LNCaP clone FGC (cell line): ENCODE measurements around the gene FTL.

ENCODE experiments used
- DNase-seq: peaks from one replicate; pipeline ENCODE4 v3.0.0-alpha.2; 2011; ENCODE audit warnings: low read depth
- H3K4me3 ChIP-seq: 2 replicates; pipeline ENCODE4 v1.5.1; 2011; ENCODE audit warnings: mild to moderate bottlenecking, low read depth, low read length, control low read depth
- TF ChIP-seq, protein P1 (sequence below): IDR thresholded peaks from 2 replicates; pipeline ENCODE4 v1.5.1; 2012; ENCODE audit warnings: mild to moderate bottlenecking; ENCODE audit not compliant: control insufficient read depth, insufficient read depth; ENCODE audit errors: extremely low read depth

The FTL gene

DNA sequence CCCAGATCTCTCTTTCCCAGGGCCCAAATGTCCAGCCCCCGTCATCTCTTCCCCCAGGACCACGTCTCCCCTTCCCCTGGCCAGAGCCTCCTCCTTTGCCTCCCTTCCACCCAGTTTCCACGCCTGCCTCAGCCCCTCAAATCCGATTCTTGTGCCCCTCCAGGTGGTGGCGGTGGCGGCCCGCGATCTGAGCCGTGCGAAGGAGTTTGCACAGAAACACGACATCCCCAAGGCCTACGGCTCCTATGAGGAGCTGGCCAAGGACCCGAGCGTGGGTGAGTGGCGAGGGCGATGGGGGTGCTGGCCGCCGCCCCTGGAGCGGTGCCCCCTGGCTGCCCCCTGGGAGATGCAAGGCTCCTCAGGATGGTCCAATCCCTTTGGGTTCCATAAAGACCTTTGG is 30.3 kb upstream of the FTL start:
- H3K4me3 ChIP-seq = no peak overlapping the region
- DNase-seq = no peak
- TF ChIP-seq, protein P1, sequence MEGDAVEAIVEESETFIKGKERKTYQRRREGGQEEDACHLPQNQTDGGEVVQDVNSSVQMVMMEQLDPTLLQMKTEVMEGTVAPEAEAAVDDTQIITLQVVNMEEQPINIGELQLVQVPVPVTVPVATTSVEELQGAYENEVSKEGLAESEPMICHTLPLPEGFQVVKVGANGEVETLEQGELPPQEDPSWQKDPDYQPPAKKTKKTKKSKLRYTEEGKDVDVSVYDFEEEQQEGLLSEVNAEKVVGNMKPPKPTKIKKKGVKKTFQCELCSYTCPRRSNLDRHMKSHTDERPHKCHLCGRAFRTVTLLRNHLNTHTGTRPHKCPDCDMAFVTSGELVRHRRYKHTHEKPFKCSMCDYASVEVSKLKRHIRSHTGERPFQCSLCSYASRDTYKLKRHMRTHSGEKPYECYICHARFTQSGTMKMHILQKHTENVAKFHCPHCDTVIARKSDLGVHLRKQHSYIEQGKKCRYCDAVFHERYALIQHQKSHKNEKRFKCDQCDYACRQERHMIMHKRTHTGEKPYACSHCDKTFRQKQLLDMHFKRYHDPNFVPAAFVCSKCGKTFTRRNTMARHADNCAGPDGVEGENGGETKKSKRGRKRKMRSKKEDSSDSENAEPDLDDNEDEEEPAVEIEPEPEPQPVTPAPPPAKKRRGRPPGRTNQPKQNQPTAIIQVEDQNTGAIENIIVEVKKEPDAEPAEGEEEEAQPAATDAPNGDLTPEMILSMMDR = no peak

DNA sequence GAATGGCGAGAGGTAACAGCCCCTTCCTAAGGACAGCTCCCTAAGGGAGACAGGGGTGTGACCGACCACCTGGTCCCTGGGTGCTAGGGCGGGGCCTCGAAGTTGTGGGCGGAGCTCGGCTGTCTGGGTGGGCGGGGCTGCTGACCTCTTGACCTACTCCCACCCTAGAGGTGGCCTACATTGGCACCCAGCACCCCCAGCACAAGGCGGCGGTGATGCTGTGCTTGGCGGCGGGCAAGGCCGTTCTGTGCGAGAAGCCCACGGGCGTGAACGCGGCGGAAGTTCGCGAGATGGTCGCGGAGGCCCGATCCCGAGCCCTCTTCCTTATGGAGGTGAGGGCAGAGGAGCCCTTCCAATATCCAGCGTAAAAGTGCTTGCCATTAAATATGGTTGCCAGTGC is 29.2 kb upstream of the FTL start:
- no peak for DNase-seq
- H3K4me3 ChIP-seq = no peak overlapping the region
- TF ChIP-seq, protein P1 = no peak

DNA sequence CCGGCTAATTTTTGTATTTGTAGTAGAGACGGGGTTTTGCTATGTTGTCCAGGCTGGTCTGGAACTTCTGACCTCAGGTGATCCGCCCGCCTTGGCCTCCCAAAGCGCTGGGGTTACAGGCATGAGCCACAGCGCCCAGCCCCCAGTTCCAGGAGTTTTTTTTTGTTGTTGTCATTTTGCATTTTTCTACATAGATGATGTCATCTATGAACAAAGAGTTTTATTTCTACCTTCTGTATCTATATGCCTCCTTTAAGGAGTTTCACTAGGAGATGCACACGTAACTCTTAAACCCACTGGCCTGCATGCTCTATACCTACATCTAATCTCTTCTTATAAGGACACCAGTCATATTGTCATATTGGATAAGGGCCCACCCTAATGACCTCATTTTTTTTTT is 26.9 kb upstream of the FTL start:
- DNase-seq = no peak
- no peak overlapping the region for H3K4me3 ChIP-seq
- TF ChIP-seq, protein P1 = no peak

DNA sequence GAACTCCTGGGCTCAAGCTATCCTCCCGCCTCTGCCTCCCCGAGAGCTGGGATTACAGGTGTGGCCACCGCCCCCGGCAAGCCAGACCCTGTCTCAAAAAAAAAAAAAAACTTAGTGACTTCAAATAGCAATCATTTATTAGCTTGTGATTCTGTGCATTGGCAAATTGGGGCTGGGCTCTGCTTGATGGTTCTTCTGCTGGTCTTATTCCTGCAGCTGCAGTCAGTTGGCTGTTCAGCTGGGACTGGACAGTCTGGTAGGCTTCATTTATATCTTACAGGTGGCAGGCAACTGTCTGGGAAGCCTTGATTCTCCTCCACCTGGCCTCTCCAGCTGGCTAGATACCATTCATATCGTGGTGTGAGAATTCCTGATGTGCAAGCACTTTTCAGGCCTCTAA is 24.2 kb upstream of the FTL start:
- TF ChIP-seq, protein P1 = no peak
- no peak for DNase-seq
- no peak overlapping the region for H3K4me3 ChIP-seq

DNA sequence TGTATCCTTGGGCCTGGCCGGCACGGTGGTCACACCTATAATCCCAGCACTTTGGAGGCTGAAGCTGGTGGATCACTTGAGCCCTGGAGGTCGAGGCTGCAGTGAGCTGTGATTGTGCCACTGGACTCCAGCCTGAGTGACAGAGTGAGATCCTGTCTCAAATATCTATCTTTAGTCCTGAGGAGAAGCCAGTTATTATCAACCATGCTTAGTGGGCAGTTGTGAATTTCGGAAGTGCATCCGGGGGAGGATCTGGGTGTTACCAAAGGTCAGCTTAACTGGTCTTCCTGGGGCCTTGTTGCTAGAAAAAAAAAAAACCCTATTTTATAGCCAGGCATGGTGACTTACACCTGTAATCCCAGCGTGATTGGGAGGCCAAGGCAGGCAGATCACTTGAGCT is 22.0 kb upstream of the FTL start:
- DNase-seq = no peak
- TF ChIP-seq, protein P1 = no peak
- no peak overlapping the region for H3K4me3 ChIP-seq

DNA sequence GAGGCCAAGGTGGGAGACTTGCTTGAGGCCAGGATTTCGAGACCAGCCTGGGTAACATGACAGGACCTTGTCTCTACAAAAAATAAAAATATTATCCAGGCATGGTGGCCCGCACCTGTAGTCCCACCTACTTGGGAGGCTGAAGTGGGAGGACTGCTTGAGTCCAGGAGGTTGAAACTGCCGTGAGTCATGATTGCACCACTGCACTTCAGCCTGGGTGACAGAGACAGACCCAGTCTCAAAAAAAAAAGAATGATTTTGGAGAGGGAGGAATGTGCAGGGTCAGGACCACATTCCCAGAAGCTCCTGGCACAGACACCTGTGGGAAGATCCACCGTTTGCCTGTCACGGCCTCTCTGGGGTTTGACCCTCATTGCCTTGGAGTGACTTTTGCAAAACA is 19.7 kb upstream of the FTL start:
- DNase-seq = no peak
- no peak overlapping the region for H3K4me3 ChIP-seq
- TF ChIP-seq, protein P1 = no peak

DNA sequence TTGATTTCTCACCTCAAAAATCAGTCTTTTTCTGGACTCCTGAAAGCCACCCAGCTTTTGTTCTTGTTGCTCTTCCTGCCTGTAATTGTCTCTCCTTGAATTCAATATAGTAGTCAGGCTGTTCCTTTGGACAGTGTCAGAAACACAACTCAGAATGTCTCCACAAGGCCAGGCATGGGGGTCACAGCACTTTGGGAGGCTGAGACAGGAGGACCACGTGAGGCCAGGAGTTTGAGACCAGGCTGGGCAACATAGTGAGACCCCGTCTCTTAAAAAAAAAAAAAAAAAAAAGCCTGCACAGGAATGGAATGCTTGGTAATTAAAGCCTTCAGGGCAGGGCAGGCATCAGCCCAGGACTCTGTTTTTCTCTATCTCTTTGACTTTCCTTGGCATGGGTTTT is 19.3 kb upstream of the FTL start:
- TF ChIP-seq, protein P1 = no peak
- no peak overlapping the region for H3K4me3 ChIP-seq
- no peak for DNase-seq
